ENCODE results near the gene NDUFB3.

DNA sequence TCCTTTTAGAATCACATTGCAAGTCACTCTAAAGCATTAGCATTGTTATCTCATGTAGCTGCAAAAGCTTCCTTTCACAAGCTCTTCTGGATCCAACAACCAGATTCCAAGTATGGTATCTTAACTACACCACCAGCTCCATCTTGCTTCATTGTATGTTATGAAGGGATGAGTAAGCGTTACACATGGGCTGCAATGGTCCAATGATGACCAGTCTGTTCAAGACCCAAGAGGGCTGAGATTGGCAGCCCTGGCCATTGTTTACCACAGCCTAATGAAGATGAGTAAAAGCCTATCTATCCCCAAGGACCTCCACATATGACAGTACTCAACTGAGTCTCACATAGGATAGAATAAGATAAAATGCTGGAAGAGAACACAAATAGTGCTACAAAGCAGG lies 50.5 kb downstream of the NDUFB3 start:
- TF ChIP-seq, protein P1, sequence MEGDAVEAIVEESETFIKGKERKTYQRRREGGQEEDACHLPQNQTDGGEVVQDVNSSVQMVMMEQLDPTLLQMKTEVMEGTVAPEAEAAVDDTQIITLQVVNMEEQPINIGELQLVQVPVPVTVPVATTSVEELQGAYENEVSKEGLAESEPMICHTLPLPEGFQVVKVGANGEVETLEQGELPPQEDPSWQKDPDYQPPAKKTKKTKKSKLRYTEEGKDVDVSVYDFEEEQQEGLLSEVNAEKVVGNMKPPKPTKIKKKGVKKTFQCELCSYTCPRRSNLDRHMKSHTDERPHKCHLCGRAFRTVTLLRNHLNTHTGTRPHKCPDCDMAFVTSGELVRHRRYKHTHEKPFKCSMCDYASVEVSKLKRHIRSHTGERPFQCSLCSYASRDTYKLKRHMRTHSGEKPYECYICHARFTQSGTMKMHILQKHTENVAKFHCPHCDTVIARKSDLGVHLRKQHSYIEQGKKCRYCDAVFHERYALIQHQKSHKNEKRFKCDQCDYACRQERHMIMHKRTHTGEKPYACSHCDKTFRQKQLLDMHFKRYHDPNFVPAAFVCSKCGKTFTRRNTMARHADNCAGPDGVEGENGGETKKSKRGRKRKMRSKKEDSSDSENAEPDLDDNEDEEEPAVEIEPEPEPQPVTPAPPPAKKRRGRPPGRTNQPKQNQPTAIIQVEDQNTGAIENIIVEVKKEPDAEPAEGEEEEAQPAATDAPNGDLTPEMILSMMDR (IDR thresholded peaks at IDR 0.05), result no peak
- no peak for TF ChIP-seq POLR2A (IDR thresholded peaks at IDR 0.05)

Measured in body of pancreas (tissue), 4 donors.